ENCODE data around the gene SCN1A.

The SCN1A gene

GRCh38 chr2:165969227-165969626 lies 158.6 kb downstream of the SCN1A start:
- DNase-seq: no peak

GRCh38 chr2:165967746-165968145 lies 160.1 kb downstream of the SCN1A start:
- DNase-seq: no peak

GRCh38 chr2:165961818-165962217 lies 166.0 kb downstream of the SCN1A start:
- no peak for DNase-seq

DNA sequence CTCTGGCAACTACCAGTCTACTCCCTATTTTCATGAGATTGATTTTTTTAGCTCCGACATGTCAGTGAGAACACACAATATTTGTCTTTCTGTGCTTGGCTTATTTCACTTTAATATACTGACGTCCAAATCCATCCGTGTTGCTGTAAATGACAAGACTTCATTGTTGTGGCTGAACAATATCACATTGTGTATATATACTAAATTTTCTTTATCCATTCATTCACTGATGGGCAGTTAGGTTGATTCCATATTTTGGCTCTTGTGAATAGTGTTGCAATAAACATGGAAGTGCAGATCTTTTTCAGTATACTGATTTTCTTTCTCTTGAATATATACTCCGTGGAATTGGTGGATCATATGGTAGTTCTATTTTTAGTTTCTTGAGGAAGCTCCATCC lies 168.4 kb downstream of the SCN1A start:
- DNase-seq: no peak

GRCh38 chr2:165958313-165958960 lies 169.4 kb downstream of the SCN1A start:
- no peak for DNase-seq

DNA sequence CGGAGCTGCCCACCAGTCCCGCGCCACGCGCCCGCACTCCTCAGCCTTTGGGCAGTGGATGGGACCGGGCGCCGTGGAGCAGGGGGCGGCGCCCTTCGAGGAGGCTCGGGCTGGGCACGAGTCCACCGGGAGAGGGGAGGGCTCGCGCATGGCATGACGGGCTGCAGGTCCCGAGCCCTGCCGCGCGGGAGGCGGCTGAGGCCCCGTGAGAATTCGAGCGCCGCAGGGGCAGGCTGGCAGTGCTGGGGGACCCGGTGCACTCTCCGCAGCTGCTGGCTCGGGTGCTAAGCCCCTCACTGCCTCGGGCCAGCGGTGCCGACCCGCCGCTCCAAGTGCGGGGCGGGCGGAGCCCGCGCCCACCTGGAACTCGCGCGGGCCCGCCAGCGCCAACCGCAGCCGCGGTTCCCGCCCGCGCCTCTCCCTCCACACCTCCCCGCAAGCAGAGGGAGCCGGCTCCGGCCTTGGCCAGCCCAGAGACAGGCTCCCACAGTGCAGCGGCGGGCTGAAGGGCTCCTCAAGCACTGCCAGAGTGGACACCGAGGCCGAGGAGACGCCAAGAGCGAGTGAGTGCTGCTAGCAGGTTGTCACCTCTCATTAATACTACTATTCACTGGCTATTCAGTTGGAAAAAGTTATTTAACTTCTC lies 170.7 kb downstream of the SCN1A start:
- DNase-seq: no peak

GRCh38 chr2:165953655-165954606 lies 173.9 kb downstream of the SCN1A start, which contains the start of gene TTC21B:
Gene TTC21B, minus strand, starts transcription at chr2:165953776. Its CDS starts 71 bp downstream, at chr2:165953705.
- DNase-seq: peak; percentile 95

- no peak for DNase-seq
Measured at GRCh38 chr2:165953306-165953654, 174.5 kb downstream of the SCN1A start.

DNA sequence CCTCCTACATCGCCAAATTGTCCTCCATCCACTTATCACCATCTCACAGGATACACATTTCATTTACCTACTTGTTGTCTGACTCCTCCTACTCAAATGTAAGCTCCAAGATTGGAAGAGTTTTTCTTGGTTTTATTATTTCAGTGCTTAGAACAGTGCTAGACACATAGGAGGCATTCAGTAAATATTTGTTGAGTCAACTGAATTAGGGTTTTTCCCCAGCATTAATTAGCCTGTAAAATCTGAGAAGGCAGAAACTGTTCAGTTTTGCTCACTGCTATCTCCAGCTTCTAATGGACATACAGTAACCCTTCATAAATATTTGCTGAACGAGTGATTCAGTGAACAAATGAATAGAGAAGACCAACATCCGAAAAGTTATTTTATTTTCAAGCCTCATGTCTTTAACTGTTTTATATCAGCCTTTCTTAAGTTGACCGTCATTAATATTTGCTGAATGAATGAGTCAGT lies 175.0 kb downstream of the SCN1A start:
- DNase-seq: no peak

GRCh38 chr2:165952085-165952484 lies 175.7 kb downstream of the SCN1A start:
- no peak for DNase-seq

DNA sequence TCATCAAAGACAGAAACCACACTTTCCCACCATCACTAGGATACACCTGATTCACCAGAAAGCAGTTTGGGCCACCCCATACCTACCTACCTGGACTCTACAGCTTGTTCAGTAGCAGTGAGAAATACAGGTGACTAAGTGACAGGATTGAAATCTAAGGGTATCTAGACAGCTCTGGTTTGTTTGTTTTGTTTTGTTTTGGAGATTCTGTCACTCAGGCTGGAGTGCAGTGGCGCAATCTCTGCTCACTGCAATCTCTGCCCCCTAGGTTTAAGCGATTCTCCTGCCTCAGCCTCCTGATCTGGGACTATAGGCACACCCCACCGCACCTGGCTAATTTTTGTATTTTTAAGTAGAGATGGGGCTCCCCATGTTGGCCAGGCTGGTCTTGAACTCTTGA lies 177.4 kb downstream of the SCN1A start:
- DNase-seq: no peak

GRCh38 chr2:165941827-165942226 lies 186.0 kb downstream of the SCN1A start:
- DNase-seq: no peak

DNA sequence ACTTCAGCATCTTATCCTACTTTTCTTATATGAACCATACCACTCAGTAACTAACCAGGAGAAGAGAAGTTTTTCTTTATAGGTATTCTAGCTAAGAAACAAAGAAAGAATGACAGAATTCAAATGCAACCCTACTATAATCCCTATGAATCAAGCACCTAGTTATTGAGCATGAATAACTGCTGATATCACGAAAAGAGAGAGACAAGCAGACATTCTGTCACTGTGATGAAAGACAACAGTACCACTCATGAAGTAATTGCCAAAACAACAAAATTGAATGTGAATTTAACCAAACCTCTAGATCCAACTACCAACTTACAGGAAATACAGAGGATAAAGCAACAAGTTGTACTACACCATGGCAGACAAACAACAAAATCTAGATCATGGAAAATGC lies 189.6 kb downstream of the SCN1A start:
- no peak for DNase-seq

All from activated naive CD4-positive, alpha-beta T cell treated with Interleukin-2 at 50 U/mL for 16 hours (primary cell).